ENCODE data around the gene ESR1. TPM values are rescaled to one million over a fixed set of nuclear protein-coding genes. Genes with fewer than 3 reads are reported as not detected.
A peak's percentile ranks its signal among the peaks of the same experiment; 100 is the strongest.

Gene ESR1
- total RNA-seq, 2 experiments from 2014 or later, result 0.38 to 0.79 TPM

- intact Hi-C loops (cut with micrococcal nuclease), result no loop called here
- no peaks in the 10 kb centered on the region for H3K36me3 Mint-ChIP-seq (ENCODE audit: low read depth)
- H3K27ac Mint-ChIP-seq, result no peak overlapping the region
- no peak overlapping the region for H3K4me3 Mint-ChIP-seq
- POLR2A ChIA-PET, result no interaction called here
- no peak for TF ChIP-seq CTCF (IDR thresholded peaks at IDR 0.05)
- CTCF ChIA-PET, result no interaction called here
- no peaks in the 10 kb centered on the region for H3K9me3 Mint-ChIP-seq
- H3K27me3 Mint-ChIP-seq, result peaks cover 7% of the 10 kb centered on the region
- DNase-seq, result no peak
- no peaks in the 10 kb centered on the region for H3K4me1 Mint-ChIP-seq (ENCODE audit: low read depth)
- no peak for ATAC-seq
These were observed 132.8 kb downstream of the ESR1 start for GRCh38 chr6:151940307-151940706.

- intact Hi-C loops (cut with micrococcal nuclease), result no loop called here
- POLR2A ChIA-PET, result no interaction called here
- peaks cover 4% of the 10 kb centered on the region for H3K36me3 Mint-ChIP-seq (ENCODE audit: low read depth)
These were observed 140.7 kb downstream of the ESR1 start for GRCh38 chr6:151948002-151948743.

GRCh38 chr6:151958332-151958731 is 150.8 kb downstream of the ESR1 start:
- Mint-ChIP-seq H3K36me3 (ENCODE audit: low read depth) (no peaks in the 10 kb centered on the region), H3K27me3 (peaks cover 25% of the 10 kb centered on the region), H3K4me3 (no peak overlapping the region), H3K27ac (no peak overlapping the region), H3K9me3 (peaks cover 5% of the 10 kb centered on the region), H3K4me1 (ENCODE audit: low read depth) (peaks cover 17% of the 10 kb centered on the region)
- DNase-seq (no peak), ATAC-seq (no peak)
- POLR2A ChIA-PET, result no interaction called here
- no peak for TF ChIP-seq CTCF (IDR thresholded peaks at IDR 0.05)
- CTCF ChIA-PET, result no interaction called here
- intact Hi-C loops (cut with micrococcal nuclease), result no loop called here

More at GRCh38 chr6:151948002-151948743, 140.7 kb downstream of the ESR1 start:
- CTCF ChIA-PET, result no interaction called here
- peaks cover 11% of the 10 kb centered on the region for H3K4me1 Mint-ChIP-seq (ENCODE audit: low read depth)
- H3K9me3 Mint-ChIP-seq, result peaks cover 8% of the 10 kb centered on the region
- H3K27ac Mint-ChIP-seq, result peak overlapping the region; percentile 70
- TF ChIP-seq CTCF (IDR thresholded peaks at IDR 0.05), result no peak
- H3K4me3 Mint-ChIP-seq, result no peak overlapping the region
- peaks cover 1% of the 10 kb centered on the region for H3K27me3 Mint-ChIP-seq
- DNase-seq (peak; percentile 12), ATAC-seq (peak; percentile 47)

GRCh38 chr6:151959086-151959485 is 151.6 kb downstream of the ESR1 start:
- Mint-ChIP-seq H3K36me3 (ENCODE audit: low read depth) (no peaks in the 10 kb centered on the region), H3K27ac (no peak overlapping the region), H3K27me3 (peaks cover 25% of the 10 kb centered on the region), H3K9me3 (peaks cover 5% of the 10 kb centered on the region), H3K4me1 (ENCODE audit: low read depth) (peaks cover 20% of the 10 kb centered on the region), H3K4me3 (no peak overlapping the region)
- CTCF ChIA-PET, result no interaction called here
- DNase-seq, result no peak
- POLR2A ChIA-PET, result no interaction called here
- TF ChIP-seq CTCF (IDR thresholded peaks at IDR 0.05), result no peak
- intact Hi-C loops (cut with micrococcal nuclease), result no loop called here
- no peak for ATAC-seq

- CTCF ChIA-PET, result no interaction called here
- intact Hi-C loops (cut with micrococcal nuclease), result no loop called here
- peaks cover 26% of the 10 kb centered on the region for H3K27me3 Mint-ChIP-seq
These were observed 154.3 kb downstream of the ESR1 start for GRCh38 chr6:151961809-151962208.

More at GRCh38 chr6:151961809-151962208, 154.3 kb downstream of the ESR1 start:
- H3K4me1 Mint-ChIP-seq (ENCODE audit: low read depth), result peaks cover 20% of the 10 kb centered on the region
- DNase-seq (peak; percentile 1), ATAC-seq (peak; percentile 47)
- POLR2A ChIA-PET, result no interaction called here
- H3K27ac Mint-ChIP-seq, result no peak overlapping the region
- TF ChIP-seq CTCF (IDR thresholded peaks at IDR 0.05), result no peak
- no peak overlapping the region for H3K4me3 Mint-ChIP-seq
- H3K36me3 Mint-ChIP-seq (ENCODE audit: low read depth), result no peaks in the 10 kb centered on the region
- H3K9me3 Mint-ChIP-seq, result peaks cover 5% of the 10 kb centered on the region
